Psoas muscle (tissue), 8 donors: Measurements from ENCODE around the gene OVAAL. TPM values are rescaled to one million over a fixed set of nuclear protein-coding genes. Genes with fewer than 3 reads are reported as not detected.

Experiments
- ATAC-seq, 4 donors: fragments of 200-7000 bp; cut with Tn5 transposase; one replicate each; pipeline ENCODE4 v1.9.1; 2020; ENCODE audit warnings: moderate library complexity in 3 of 4, mild to moderate bottlenecking in 2 of 4
- DNase-seq, 2 donors: peaks; one replicate each; pipeline ENCODE4 v3.0.0-alpha.2; 2020
- H3K27ac ChIP-seq: fragments of 200-600 bp; one replicate; pipeline ENCODE4 v1.8.0; 2022
- H3K27me3 ChIP-seq, 3 donors: fragments of 200-600 bp in 1 of 3; one replicate each; pipeline versions ENCODE4 v1.6.1 to v1.8.0; 2013 to 2022; ENCODE audit warnings: low read length in 2 of 3, mild to moderate bottlenecking in 2 of 3, moderate library complexity in 1 of 3; ENCODE audit not compliant: insufficient read depth in 3 of 3
- H3K36me3 ChIP-seq, 2 donors: fragments of 200-600 bp in 1 of 2; one replicate each; pipeline versions ENCODE4 v1.6.1 to v1.8.0; 2013 to 2022; ENCODE audit warnings: low read depth in 1 of 2, mild to moderate bottlenecking in 1 of 2, moderate library complexity in 1 of 2; ENCODE audit not compliant: insufficient read depth in 1 of 2
- H3K4me1 ChIP-seq: fragments of 200-600 bp; one replicate; pipeline ENCODE4 v1.8.0; 2022
- H3K4me3 ChIP-seq: fragments of 200-600 bp; one replicate; pipeline ENCODE4 v1.8.0; 2022; ENCODE audit warnings: mild to moderate bottlenecking
- H3K9me3 ChIP-seq: fragments of 200-600 bp; one replicate; pipeline ENCODE4 v1.8.0; 2022
- CTCF ChIP-seq: fragments of 200-600 bp; IDR thresholded peaks from one replicate; pipeline ENCODE4 v1.8.0; 2022; ENCODE audit warnings: antibody characterized with exemption
- WGBS, 3 donors: extraction: QIAGEN DNeasy Blood & Tissue Kit; methylation state at CpG; one replicate each; pipeline versions ENCODE4 v1.1.6 to v1.1.7; 2013; 5-methylcytosine and 5-hydroxymethylcytosine counted together
- intact Hi-C, 2 donors: fragments of 100-400 bp; cut with DNase I; formaldehyde crosslinking; loops; one replicate each; pipeline versions ENCODE4 v1.11.0 to v1.14.2; 2022
- polyA plus RNA-seq, 3 donors: library from polyadenylated mRNA; stranded (reverse); fragments of 200-250 nt; gene quantifications; one replicate each; pipeline ENCODE4 v1.2.3, GENCODE V29; 2013
- total RNA-seq, 4 donors: library from RNA; stranded (reverse); fragmentation: NEBNext Ultra II Directional in 2 of 4; extraction: Animal tissue kit (Norgen Biotek cat#: 25700) in 2 of 4; gene quantifications; one replicate each; pipeline versions ENCODE4 v1.2.1 to v1.2.4, GENCODE V29; 2021 to 2023
- donor health status: healthy with polysubstance abuse.
- donor health status: DM: no; HTN: no; CAD: no; lungs with moderate emphysema.
- donor health status: Bipolar disorder and iron deficiency.
- donor health status: healthy.
- donor health status: DM: yes; HTN: yes; CAD: no.
- donor health status: DM: no; HTN: no; CAD: no.
- donor health status: DM: no; HTN: no; CAD: no.
- donor health status: DM: yes; HTN: yes; CAD: no.

The OVAAL gene
- total and polyA plus RNA-seq, 7 donors, result 0.04 TPM; not detected in 6

- no peak overlapping the region for H3K4me3 ChIP-seq
- DNase-seq, result no peak
- no peaks in the 10 kb centered on the region for H3K27me3 ChIP-seq
- H3K36me3 ChIP-seq, result no peaks in the 10 kb centered on the region
- WGBS, 3 donors, result 9 to 21% (median 19%) methylated on average over 1 of the region's 1 CpG
- intact Hi-C loops, result no loop called here
- H3K4me1 ChIP-seq, result no peaks in the 10 kb centered on the region
- H3K27ac ChIP-seq, result no peak overlapping the region
- no peaks in the 10 kb centered on the region for H3K9me3 ChIP-seq
- no peak for TF ChIP-seq CTCF
- no peak for ATAC-seq
Measured at GRCh38 chr1:180586671-180587155, 27.9 kb downstream of the OVAAL start.

GRCh38 chr1:180588121-180588520 is 29.4 kb downstream of the OVAAL start:
- intact Hi-C loops, result no loop called here
- DNase-seq, result no peak
- H3K36me3 ChIP-seq, result no peaks in the 10 kb centered on the region
- no peak for TF ChIP-seq CTCF
- no peaks in the 10 kb centered on the region for H3K9me3 ChIP-seq
- H3K4me1 ChIP-seq, result no peaks in the 10 kb centered on the region
- no peaks in the 10 kb centered on the region for H3K27me3 ChIP-seq
- WGBS, 3 donors, result 77 to 86% (median 83%) methylated on average over 2 of the region's 2 CpGs
- no peak overlapping the region for H3K27ac ChIP-seq
- ATAC-seq, result no peak
- no peak overlapping the region for H3K4me3 ChIP-seq

- ATAC-seq (no peak), DNase-seq (no peak)
- intact Hi-C loops, result no loop called here
- no peak for TF ChIP-seq CTCF
- no peaks in the 10 kb centered on the region for H3K4me1 ChIP-seq
- H3K4me3 ChIP-seq, result no peak overlapping the region
- H3K27me3 ChIP-seq, result no peaks in the 10 kb centered on the region
- 65 to 77% (median 77%) methylated on average over 2 of the region's 2 CpGs for WGBS, 3 donors
- no peak overlapping the region for H3K27ac ChIP-seq
- no peaks in the 10 kb centered on the region for H3K36me3 ChIP-seq
- no peaks in the 10 kb centered on the region for H3K9me3 ChIP-seq
Measured at GRCh38 chr1:180590889-180591288, 32.1 kb downstream of the OVAAL start.

- ATAC-seq (peak in 1 of 4 donors; percentile 37), DNase-seq (no peak)
- Histone ChIP-seq H3K36me3 (no peaks in the 10 kb centered on the region), H3K4me1 (no peaks in the 10 kb centered on the region), H3K9me3 (no peaks in the 10 kb centered on the region), H3K27me3 (peaks cover 0 to 2% (median 0%) of the 10 kb centered on the region in 3 donors), H3K4me3 (no peak overlapping the region), H3K27ac (no peak overlapping the region)
- intact Hi-C loops, result no loop called here
- TF ChIP-seq CTCF, result no peak
- 49 to 78% (median 73%) methylated on average over 3 of the region's 3 CpGs for WGBS, 3 donors
Measured at GRCh38 chr1:180593382-180593781, 34.6 kb downstream of the OVAAL start.

- intact Hi-C loops, result loop anchor here in 1 of 2 donors (5.0 kb wide), 1 partner anchor 37 kb away; the partner anchor contains the start of gene OVAAL
- 82 to 85% (median 82%) methylated on average over 6 of the region's 6 CpGs for WGBS, 3 donors
- Histone ChIP-seq H3K27me3 (peaks cover 0 to 2% (median 0%) of the 10 kb centered on the region in 3 donors), H3K4me3 (no peak overlapping the region), H3K36me3 (no peaks in the 10 kb centered on the region), H3K27ac (no peak overlapping the region), H3K4me1 (no peaks in the 10 kb centered on the region), H3K9me3 (no peaks in the 10 kb centered on the region)
- TF ChIP-seq CTCF, result no peak
- DNase-seq, result no peak
- ATAC-seq, result no peak
Measured at GRCh38 chr1:180594723-180595122, 36.0 kb downstream of the OVAAL start.
